H9 (cell line): Measurements from ENCODE around the gene LMCD1. TPM values are rescaled to one million over a fixed set of nuclear protein-coding genes. Genes with fewer than 3 reads are reported as not detected.

Experiments used
- DNase-seq: peaks from one replicate; pipeline ENCODE4 v3.0.0-alpha.2; 2017
- H2AFZ ChIP-seq: one replicate; pipeline ENCODE4 v1.6.1; 2013; ENCODE audit warnings: mild to moderate bottlenecking, low read length, control low read depth, moderate library complexity
- H2AK5ac ChIP-seq: 2 replicates; pipeline ENCODE4 v1.6.1; 2013; ENCODE audit warnings: low read length, control low read depth, mixed read lengths; ENCODE audit not compliant: insufficient read length
- H2BK120ac ChIP-seq: one replicate; pipeline ENCODE4 v1.6.1; 2013; ENCODE audit warnings: low read depth, mild to moderate bottlenecking, low read length, control low read depth, inconsistent platforms; ENCODE audit not compliant: poor library complexity, severe bottlenecking
- H2BK12ac ChIP-seq: 2 replicates; pipeline ENCODE4 v1.6.1; 2013; ENCODE audit warnings: low read length, control low read depth, mixed read lengths, low read depth; ENCODE audit not compliant: insufficient read length
- H2BK15ac ChIP-seq: 2 replicates; pipeline ENCODE4 v1.6.1; 2013; ENCODE audit warnings: low read depth, low read length, control low read depth
- H2BK20ac ChIP-seq: one replicate; pipeline ENCODE4 v1.6.1; 2013; ENCODE audit warnings: low read depth, mild to moderate bottlenecking, low read length, control low read depth, inconsistent platforms; ENCODE audit not compliant: poor library complexity, severe bottlenecking
- H2BK5ac ChIP-seq: 2 replicates; pipeline ENCODE4 v1.6.1; 2013; ENCODE audit warnings: low read length, control low read depth, mixed read lengths; ENCODE audit not compliant: insufficient read length
- H3K14ac ChIP-seq: 2 replicates; pipeline ENCODE4 v1.6.1; 2013; ENCODE audit warnings: low read length, control low read depth; ENCODE audit not compliant: insufficient read depth
- H3K18ac ChIP-seq: 2 replicates; pipeline ENCODE4 v1.6.1; 2013; ENCODE audit warnings: low read depth, mild to moderate bottlenecking, mixed read lengths, low read length, control low read depth; ENCODE audit not compliant: insufficient read length
- H3K23ac ChIP-seq: 2 replicates; pipeline ENCODE4 v1.6.1; 2013; ENCODE audit warnings: low read length, control low read depth, mixed read lengths, low read depth; ENCODE audit not compliant: insufficient read length
- H3K23me2 ChIP-seq: 2 replicates; pipeline ENCODE4 v1.6.1; 2013; ENCODE audit warnings: low read depth, mild to moderate bottlenecking, mixed read lengths, low read length, control low read depth; ENCODE audit not compliant: insufficient read length, poor library complexity, severe bottlenecking
- H3K27ac ChIP-seq: 2 replicates; pipeline ENCODE4 v1.5.1; 2013; ENCODE audit warnings: low read length, control low read depth, mixed read lengths, low read depth; ENCODE audit not compliant: insufficient read length
- H3K27me3 ChIP-seq: 2 replicates; pipeline ENCODE4 v1.6.1; 2013; ENCODE audit warnings: low read length, control low read depth, inconsistent platforms; ENCODE audit not compliant: insufficient read depth
- H3K4ac ChIP-seq: 2 replicates; pipeline ENCODE4 v1.6.1; 2013; ENCODE audit warnings: low read depth, mild to moderate bottlenecking, control low read depth, inconsistent platforms, low read length, moderate library complexity
- H3K4me1 ChIP-seq: 2 replicates; pipeline ENCODE4 v1.6.1; 2013; ENCODE audit warnings: low read length, control low read depth, inconsistent platforms; ENCODE audit not compliant: insufficient read depth
- H3K4me2 ChIP-seq: 2 replicates; pipeline ENCODE4 v1.6.1; 2013; ENCODE audit warnings: low read length, control low read depth, mixed read lengths; ENCODE audit not compliant: insufficient read length, insufficient read depth
- H3K56ac ChIP-seq: 2 replicates; pipeline ENCODE4 v1.6.1; 2013; ENCODE audit warnings: low read depth, mild to moderate bottlenecking, mixed read lengths, low read length, control low read depth; ENCODE audit not compliant: insufficient read length
- H3K79me1 ChIP-seq: 2 replicates; pipeline ENCODE4 v1.6.1; 2013; ENCODE audit warnings: low read depth, mild to moderate bottlenecking, moderate library complexity, low read length, control low read depth, inconsistent platforms; ENCODE audit not compliant: insufficient read depth, poor library complexity, severe bottlenecking
- H3K79me2 ChIP-seq: 2 replicates; pipeline ENCODE4 v1.6.1; 2013; ENCODE audit warnings: low read length, control low read depth, inconsistent platforms; ENCODE audit not compliant: insufficient read depth
- H3K9ac ChIP-seq: 2 replicates; pipeline ENCODE4 v1.6.1; 2013; ENCODE audit warnings: low read length, control low read depth, mixed read lengths; ENCODE audit not compliant: insufficient read length; ENCODE audit errors: extremely low read depth
- H3K9me3 ChIP-seq: one replicate; pipeline ENCODE4 v1.6.1; 2013; ENCODE audit warnings: low read depth, low read length, inconsistent platforms; ENCODE audit not compliant: control insufficient read depth
- H3T11ph ChIP-seq: one replicate; pipeline ENCODE4 v1.6.1; 2013; ENCODE audit warnings: mild to moderate bottlenecking, low read length, control low read depth, inconsistent platforms
- H4K20me1 ChIP-seq: one replicate; pipeline ENCODE4 v1.6.1; 2013; ENCODE audit not compliant: control insufficient read depth, insufficient read length, insufficient read depth
- H4K5ac ChIP-seq: 2 replicates; pipeline ENCODE4 v1.6.1; 2013; ENCODE audit warnings: low read depth, mild to moderate bottlenecking, mixed read lengths, low read length, control low read depth; ENCODE audit not compliant: insufficient read length
- H4K8ac ChIP-seq: replicated peaks from 2 replicates; pipeline ENCODE4 v1.6.1; 2013; ENCODE audit warnings: low read length, control low read depth, mixed read lengths, low read depth; ENCODE audit not compliant: insufficient read length
- H4K91ac ChIP-seq: 2 replicates; pipeline ENCODE4 v1.6.1; 2013; ENCODE audit warnings: low read depth, mild to moderate bottlenecking, moderate library complexity, mixed read lengths, low read length, control low read depth; ENCODE audit not compliant: insufficient read length
- H3K27ac Mint-ChIP-seq, 3 experiments: 2 replicates in 2 of 3; 3 replicates in 1 of 3; pipeline ENCODE4 v1.8.0; 2020 to 2021; ENCODE audit warnings: mixed read lengths in 3 of 3, mild to moderate bottlenecking in 1 of 3, moderate library complexity in 1 of 3
- H3K27me3 Mint-ChIP-seq: 2 replicates; pipeline ENCODE4 v1.8.0; 2021; ENCODE audit warnings: low read depth, mild to moderate bottlenecking, moderate library complexity, mixed read lengths
- H3K36me3 Mint-ChIP-seq, 3 experiments: 2 replicates in 2 of 3; 3 replicates in 1 of 3; pipeline ENCODE4 v1.8.0; 2020 to 2021; ENCODE audit warnings: low read depth in 3 of 3, mixed read lengths in 3 of 3; ENCODE audit not compliant: insufficient read depth in 1 of 3
- H3K4me1 Mint-ChIP-seq, 2 experiments: 2 replicates each; pipeline ENCODE4 v1.8.0; 2020; ENCODE audit warnings: mixed read lengths in 2 of 2
- H3K4me3 Mint-ChIP-seq, 2 experiments: 2 replicates in 1 of 2; 3 replicates in 1 of 2; pipeline ENCODE4 v1.8.0; 2020 to 2021; ENCODE audit warnings: mild to moderate bottlenecking in 2 of 2, mixed read lengths in 2 of 2, moderate library complexity in 1 of 2
- H3K9me3 Mint-ChIP-seq, 2 experiments: 2 replicates in 1 of 2; 3 replicates in 1 of 2; pipeline ENCODE4 v1.8.0; 2020; ENCODE audit warnings: mild to moderate bottlenecking in 2 of 2, mixed read lengths in 2 of 2, moderate library complexity in 1 of 2
- CTCF ChIP-seq: fragments of 200-600 bp; sonication (generic); conservative IDR thresholded peaks from 3 replicates; pipeline ENCODE4 v1.8.0; 2021; ENCODE audit warnings: antibody characterized with exemption, mild to moderate bottlenecking
- WGBS: extraction: QIAGEN DNeasy Blood & Tissue Kit; methylation state at CpG from one replicate; pipeline ENCODE4 v1.1.7; 2013; ENCODE audit warnings: missing lambda C conversion rate, low lambda C conversion rate, mixed read lengths; ENCODE audit not compliant: insufficient read length; ENCODE audit errors: extremely low coverage; 5-methylcytosine and 5-hydroxymethylcytosine counted together
- total RNA-seq: library from RNA; stranded (reverse); gene quantifications from 2 replicates; pipeline ENCODE4 v1.2.1, GENCODE V29; 2021

Gene LMCD1
- total RNA-seq, 1 experiment from 2014 or later, result 19.2 TPM

GRCh38 chr3:8574670-8575322 lies 73.2 kb downstream of the LMCD1 start:
- no peak overlapping the region for H2BK20ac ChIP-seq
- 0 out of 4 replicates have a peak, but pooled peaks cover 2 to 8% of the 10 kb centered on the region in 2 experiments for H3K4me1 Mint-ChIP-seq
- no peaks in the 10 kb centered on the region for H3K27me3 ChIP-seq
- no peak for TF ChIP-seq CTCF
- H2BK5ac ChIP-seq, result no peak overlapping the region
- H3K27ac ChIP-seq, result no peak overlapping the region
- H3K23ac ChIP-seq, result no peak overlapping the region
- H4K20me1 ChIP-seq, result no peaks in the 10 kb centered on the region
- H3K18ac ChIP-seq, result no peak overlapping the region
- H3K79me2 ChIP-seq, result no peaks in the 10 kb centered on the region
- peaks cover 0 to 9% (median 3%) of the 10 kb centered on the region in 3 experiments; a peak in 3 of 7 replicates for H3K36me3 Mint-ChIP-seq
- H3T11ph ChIP-seq, result no peak overlapping the region
- no peak overlapping the region for H3K14ac ChIP-seq
- H3K27me3 Mint-ChIP-seq, result no peaks in the 10 kb centered on the region
- H3K4me3 Mint-ChIP-seq, result no peak overlapping the region
- H3K4me2 ChIP-seq, result no peak overlapping the region
- H4K5ac ChIP-seq, result no peak overlapping the region
- no peak overlapping the region for H3K56ac ChIP-seq
- DNase-seq, result no peak
- no peaks in the 10 kb centered on the region for H3K9me3 Mint-ChIP-seq
- H3K27ac Mint-ChIP-seq, result 0 out of 7 replicates have a peak overlapping the region, but pooled peaks of 1 of the 3 experiments have one; percentile 41
- no peaks in the 10 kb centered on the region for H3K4me1 ChIP-seq
- no peak overlapping the region for H2BK12ac ChIP-seq
- H2BK15ac ChIP-seq, result no peak overlapping the region
- no peak overlapping the region for H2BK120ac ChIP-seq
- no peak overlapping the region for H3K9ac ChIP-seq
- H2AK5ac ChIP-seq, result no peak overlapping the region
- no peak overlapping the region for H2AFZ ChIP-seq
- H3K79me1 ChIP-seq, result no peaks in the 10 kb centered on the region
- H4K91ac ChIP-seq, result no peak overlapping the region
- no peaks in the 10 kb centered on the region for H3K9me3 ChIP-seq
- H4K8ac ChIP-seq, result no peak overlapping the region
- no peak overlapping the region for H3K4ac ChIP-seq
- no peaks in the 10 kb centered on the region for H3K23me2 ChIP-seq
- no CpG with 5 or more reads among the region's 5 CpGs for WGBS
